WTC11 (cell line): ENCODE measurements around the gene PKMYT1.

Source experiments
- ATF3 ChIP-seq: sonication (generic); formaldehyde crosslinking; conservative IDR thresholded peaks from 2 replicates; pipeline ENCODE4 v1.8.1; 2022; ENCODE audit warnings: mild to moderate bottlenecking, missing genetic modification reagents
- CREB1 ChIP-seq: sonication (generic); formaldehyde crosslinking; IDR thresholded peaks from 2 replicates; pipeline ENCODE4 v1.8.0; 2023; ENCODE audit warnings: mild to moderate bottlenecking, missing genetic modification reagents
- CTCF ChIP-seq: fragments of 200-600 bp; IDR thresholded peaks from 2 replicates; pipeline ENCODE4 v1.8.0; 2022; ENCODE audit warnings: antibody characterized with exemption
- FOXJ3 ChIP-seq: sonication (generic); formaldehyde crosslinking; IDR thresholded peaks from 2 replicates; pipeline ENCODE4 v1.9.0; 2021; ENCODE audit warnings: missing genetic modification reagents, mild to moderate bottlenecking, borderline replicate concordance
- FOXP1 ChIP-seq: sonication (generic); formaldehyde crosslinking; IDR thresholded peaks from 2 replicates; pipeline ENCODE4 v1.8.0; 2022; ENCODE audit warnings: missing genetic modification reagents, mild to moderate bottlenecking, moderate library complexity, borderline replicate concordance
- SP1 ChIP-seq: sonication (generic); formaldehyde crosslinking; conservative IDR thresholded peaks from 2 replicates; pipeline ENCODE4 v1.8.1; 2022; ENCODE audit warnings: missing genetic modification reagents
- TCF7 ChIP-seq: sonication (generic); formaldehyde crosslinking; IDR thresholded peaks from 2 replicates; pipeline ENCODE4 v1.8.0; 2022; ENCODE audit warnings: mild to moderate bottlenecking, low read depth, missing genetic modification reagents, moderate library complexity
- ZMAT4 ChIP-seq: fragments of 250-450 bp; sonication (Bioruptor Pico); IDR thresholded peaks from 2 replicates; pipeline ENCODE4 v1.9.0; 2021; ENCODE audit warnings: mild to moderate bottlenecking
- ZNF423 ChIP-seq: fragments of 250-450 bp; sonication (Bioruptor Pico); IDR thresholded peaks from 2 replicates; pipeline ENCODE4 v2.1.2; 2022; ENCODE audit warnings: mild to moderate bottlenecking, moderate library complexity
- ZNF512 ChIP-seq: sonication (generic); formaldehyde crosslinking; IDR thresholded peaks from 2 replicates; pipeline ENCODE4 v1.8.1; 2022; ENCODE audit warnings: missing genetic modification reagents, borderline replicate concordance
- TF ChIP-seq, protein P1 (sequence below): sonication (generic); formaldehyde crosslinking; IDR thresholded peaks from 2 replicates; pipeline ENCODE4 v1.8.1; 2022; ENCODE audit warnings: low read depth, missing genetic modification reagents, borderline replicate concordance
- TF ChIP-seq, protein P2 (sequence below): sonication (generic); formaldehyde crosslinking; IDR thresholded peaks from 2 replicates; pipeline ENCODE4 v1.8.1; 2023; ENCODE audit warnings: mild to moderate bottlenecking, missing genetic modification reagents, moderate library complexity

DNA sequence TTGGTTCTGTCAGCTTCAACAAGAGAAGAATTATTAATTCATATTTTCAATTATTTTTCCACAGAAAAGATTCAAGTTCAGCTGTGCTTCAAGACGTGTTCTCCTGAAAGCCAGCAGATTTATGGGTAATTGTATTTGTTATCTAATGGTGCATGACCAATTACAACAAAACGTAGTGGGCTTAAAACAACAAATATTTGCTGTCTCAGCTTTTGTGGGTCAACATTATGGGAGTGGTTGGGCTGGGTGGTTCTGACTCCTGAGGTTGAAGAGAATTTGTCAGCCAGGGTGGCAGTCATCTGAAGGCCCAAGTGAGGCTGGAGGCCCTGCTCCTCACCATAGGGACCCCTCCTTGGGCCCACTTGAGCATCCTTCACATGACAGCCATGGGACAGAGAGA is 40.3 kb downstream of the PKMYT1 start:
- no peak for TF ChIP-seq ZNF423
- no peak for TF ChIP-seq CTCF
- no peak for TF ChIP-seq SP1
- TF ChIP-seq ZMAT4 (CRISPR knock-in tag), result no peak
- TF ChIP-seq ATF3 (CRISPR knock-in tag), result no peak
- TF ChIP-seq CREB1, result no peak
- no peak for TF ChIP-seq TCF7 (CRISPR knock-in tag)
- no peak for TF ChIP-seq ZNF512 (CRISPR knock-in tag)
- TF ChIP-seq FOXP1 (CRISPR knock-in tag), result no peak
- no peak for TF ChIP-seq FOXJ3 (CRISPR knock-in tag)
- TF ChIP-seq, protein P1, sequence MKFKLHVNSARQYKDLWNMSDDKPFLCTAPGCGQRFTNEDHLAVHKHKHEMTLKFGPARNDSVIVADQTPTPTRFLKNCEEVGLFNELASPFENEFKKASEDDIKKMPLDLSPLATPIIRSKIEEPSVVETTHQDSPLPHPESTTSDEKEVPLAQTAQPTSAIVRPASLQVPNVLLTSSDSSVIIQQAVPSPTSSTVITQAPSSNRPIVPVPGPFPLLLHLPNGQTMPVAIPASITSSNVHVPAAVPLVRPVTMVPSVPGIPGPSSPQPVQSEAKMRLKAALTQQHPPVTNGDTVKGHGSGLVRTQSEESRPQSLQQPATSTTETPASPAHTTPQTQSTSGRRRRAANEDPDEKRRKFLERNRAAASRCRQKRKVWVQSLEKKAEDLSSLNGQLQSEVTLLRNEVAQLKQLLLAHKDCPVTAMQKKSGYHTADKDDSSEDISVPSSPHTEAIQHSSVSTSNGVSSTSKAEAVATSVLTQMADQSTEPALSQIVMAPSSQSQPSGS (CRISPR knock-in tag), result no peak
- TF ChIP-seq, protein P2, sequence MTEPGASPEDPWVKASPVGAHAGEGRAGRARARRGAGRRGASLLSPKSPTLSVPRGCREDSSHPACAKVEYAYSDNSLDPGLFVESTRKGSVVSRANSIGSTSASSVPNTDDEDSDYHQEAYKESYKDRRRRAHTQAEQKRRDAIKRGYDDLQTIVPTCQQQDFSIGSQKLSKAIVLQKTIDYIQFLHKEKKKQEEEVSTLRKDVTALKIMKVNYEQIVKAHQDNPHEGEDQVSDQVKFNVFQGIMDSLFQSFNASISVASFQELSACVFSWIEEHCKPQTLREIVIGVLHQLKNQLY, result no peak
